Effector memory CD8-positive, alpha-beta T cell (primary cell): ENCODE data around the gene SNPH.
"Not testable (repeated sequence)": the region's sequence is repeated elsewhere in the genome, so short reads cannot be mapped to it uniquely, and the experiment has no call there.

Experiments used
- ATAC-seq: fragments of 150-1000 bp; cut with Tn5 transposase; replicated peaks from 2 replicates; pipeline ENCODE4 v1.10.0; 2021; ENCODE audit warnings: mild to moderate bottlenecking, moderate library complexity
- DNase-seq, 3 experiments: peaks; one replicate each; pipeline ENCODE4 v3.0.0; 2021
- H3K27ac Mint-ChIP-seq, 2 donors: one replicate each; pipeline ENCODE4 v1.8.0; 2022; ENCODE audit warnings: mild to moderate bottlenecking in 2 of 2, mixed read lengths in 2 of 2, moderate library complexity in 2 of 2
- H3K27me3 Mint-ChIP-seq, 2 donors: one replicate each; pipeline ENCODE4 v1.8.0; 2022; ENCODE audit warnings: mixed read lengths in 2 of 2
- H3K36me3 Mint-ChIP-seq: one replicate; pipeline ENCODE4 v1.8.0; 2022; ENCODE audit warnings: mild to moderate bottlenecking, moderate library complexity, mixed read lengths; ENCODE audit not compliant: insufficient read depth
- H3K4me1 Mint-ChIP-seq, 2 donors: one replicate each; pipeline ENCODE4 v1.8.0; 2022; ENCODE audit warnings: low read depth in 2 of 2, mixed read lengths in 2 of 2
- H3K4me3 Mint-ChIP-seq, 2 donors: one replicate each; pipeline ENCODE4 v1.8.0; 2022; ENCODE audit warnings: mild to moderate bottlenecking in 2 of 2, mixed read lengths in 2 of 2, moderate library complexity in 2 of 2
- H3K9me3 Mint-ChIP-seq, 2 donors: one replicate each; pipeline ENCODE4 v1.8.0; 2022; ENCODE audit warnings: mixed read lengths in 2 of 2

Gene SNPH

GRCh38 chr20:1242099-1242498, 24.0 kb upstream of the SNPH start:
- Mint-ChIP-seq H3K27me3 (peaks cover 24 to 38% of the 10 kb centered on the region in 2 donors), H3K4me3 (no peak overlapping the region), H3K4me1 (no peaks in the 10 kb centered on the region), H3K9me3 (no peaks in the 10 kb centered on the region), H3K27ac (no peak overlapping the region), H3K36me3 (no peaks in the 10 kb centered on the region)
- no peak for DNase-seq
- ATAC-seq = no peak

GRCh38 chr20:1242530-1242929, 23.6 kb upstream of the SNPH start:
- Mint-ChIP-seq H3K27me3 (peaks cover 24 to 38% of the 10 kb centered on the region in 2 donors), H3K4me3 (no peak overlapping the region), H3K4me1 (no peaks in the 10 kb centered on the region), H3K9me3 (no peaks in the 10 kb centered on the region), H3K36me3 (no peaks in the 10 kb centered on the region), H3K27ac (no peak overlapping the region)
- ATAC-seq (no peak), DNase-seq (no peak)

- H3K36me3 Mint-ChIP-seq = no peaks in the 10 kb centered on the region
- no peak overlapping the region for H3K27ac Mint-ChIP-seq
- ATAC-seq (no peak), DNase-seq (no peak)
- peaks cover 0 to 1% of the 10 kb centered on the region in 2 donors for H3K9me3 Mint-ChIP-seq
- no peak overlapping the region for H3K4me3 Mint-ChIP-seq
- no peaks in the 10 kb centered on the region for H3K4me1 Mint-ChIP-seq
- H3K27me3 Mint-ChIP-seq = peaks cover 19 to 32% of the 10 kb centered on the region in 2 donors
These were observed 20.5 kb upstream of the SNPH start for GRCh38 chr20:1245578-1245977.

- DNase-seq (no peak), ATAC-seq (no peak)
- peaks cover 12 to 20% of the 10 kb centered on the region in 2 donors for H3K27me3 Mint-ChIP-seq
- H3K9me3 Mint-ChIP-seq = peaks cover 0 to 1% of the 10 kb centered on the region in 2 donors
- H3K4me1 Mint-ChIP-seq = peaks cover 0 to 4% of the 10 kb centered on the region in 2 donors
- no peaks in the 10 kb centered on the region for H3K36me3 Mint-ChIP-seq
- H3K4me3 Mint-ChIP-seq = no peak overlapping the region
- no peak overlapping the region for H3K27ac Mint-ChIP-seq
These were observed 18.4 kb upstream of the SNPH start for GRCh38 chr20:1247689-1248088.

- not testable (repeated sequence) for H3K27ac Mint-ChIP-seq
These were observed 15.8 kb upstream of the SNPH start for GRCh38 chr20:1250282-1250681.

GRCh38 chr20:1252416-1252815, 13.7 kb upstream of the SNPH start:
- Mint-ChIP-seq H3K4me3 (no peak overlapping the region), H3K27me3 (peaks cover 24 to 30% of the 10 kb centered on the region in 2 donors), H3K4me1 (peaks cover 0 to 4% of the 10 kb centered on the region in 2 donors), H3K9me3 (peaks cover 0 to 1% of the 10 kb centered on the region in 2 donors), H3K36me3 (no peaks in the 10 kb centered on the region), H3K27ac (no peak overlapping the region)
- DNase-seq = no peak
- no peak for ATAC-seq

More at GRCh38 chr20:1250282-1250681, 15.8 kb upstream of the SNPH start:
- not testable (repeated sequence) for H3K9me3 Mint-ChIP-seq, H3K4me1 Mint-ChIP-seq, H3K36me3 Mint-ChIP-seq, ATAC-seq, DNase-seq, H3K4me3 Mint-ChIP-seq
- peaks cover 17 to 20% of the 10 kb centered on the region in 2 donors for H3K27me3 Mint-ChIP-seq

GRCh38 chr20:1254254-1254653, 11.8 kb upstream of the SNPH start:
- DNase-seq = no peak
- H3K27me3 Mint-ChIP-seq = peaks cover 24 to 30% of the 10 kb centered on the region in 2 donors
- H3K4me1 Mint-ChIP-seq = peaks cover 0 to 4% of the 10 kb centered on the region in 2 donors
- no peak for ATAC-seq
- H3K4me3 Mint-ChIP-seq = no peak overlapping the region
- H3K27ac Mint-ChIP-seq = no peak overlapping the region
- H3K9me3 Mint-ChIP-seq = peaks cover 0 to 1% of the 10 kb centered on the region in 2 donors
- H3K36me3 Mint-ChIP-seq = no peaks in the 10 kb centered on the region

- Mint-ChIP-seq H3K27me3 (peaks cover 24 to 30% of the 10 kb centered on the region in 2 donors), H3K36me3 (no peaks in the 10 kb centered on the region), H3K4me1 (peaks cover 0 to 4% of the 10 kb centered on the region in 2 donors), H3K9me3 (no peaks in the 10 kb centered on the region), H3K27ac (no peak overlapping the region), H3K4me3 (no peak overlapping the region)
- ATAC-seq (no peak), DNase-seq (no peak)
These were observed 10.4 kb upstream of the SNPH start for GRCh38 chr20:1255675-1256074.

GRCh38 chr20:1263853-1264252, 2.2 kb upstream of the SNPH start:
- Mint-ChIP-seq H3K36me3 (peaks cover 4% of the 10 kb centered on the region), H3K27me3 (no peaks in the 10 kb centered on the region), H3K27ac (no peak overlapping the region), H3K4me3 (no peak overlapping the region), H3K9me3 (no peaks in the 10 kb centered on the region), H3K4me1 (peaks cover 19 to 27% of the 10 kb centered on the region in 2 donors)
- ATAC-seq = no peak
- no peak for DNase-seq

GRCh38 chr20:1264727-1265126, 1.4 kb upstream of the SNPH start:
- peak overlapping the region; percentile 77 to 81 for H3K4me3 Mint-ChIP-seq
- H3K27ac Mint-ChIP-seq = peak overlapping the region; percentile 16 to 91
- no peaks in the 10 kb centered on the region for H3K9me3 Mint-ChIP-seq
- no peak for ATAC-seq
- H3K36me3 Mint-ChIP-seq = peaks cover 4% of the 10 kb centered on the region
- H3K4me1 Mint-ChIP-seq = peaks cover 20 to 28% of the 10 kb centered on the region in 2 donors
- no peak for DNase-seq
- H3K27me3 Mint-ChIP-seq = no peaks in the 10 kb centered on the region

- Mint-ChIP-seq H3K27ac (peak overlapping the region; percentile 91 to 92), H3K27me3 (no peaks in the 10 kb centered on the region), H3K9me3 (no peaks in the 10 kb centered on the region), H3K4me3 (peak overlapping the region; percentile 77 to 81), H3K4me1 (peaks cover 20 to 28% of the 10 kb centered on the region in 2 donors), H3K36me3 (peaks cover 4% of the 10 kb centered on the region)
- no peak for ATAC-seq
- DNase-seq = no peak
These were observed 723 bp upstream of the SNPH start for GRCh38 chr20:1265226-1265915.

- H3K4me3 Mint-ChIP-seq = peak overlapping the region; percentile 77 to 81
- peak overlapping the region; percentile 91 to 92 for H3K27ac Mint-ChIP-seq
- peaks cover 4% of the 10 kb centered on the region for H3K36me3 Mint-ChIP-seq
- DNase-seq (no peak), ATAC-seq (no peak)
- peaks cover 20 to 28% of the 10 kb centered on the region in 2 donors for H3K4me1 Mint-ChIP-seq
- H3K9me3 Mint-ChIP-seq = no peaks in the 10 kb centered on the region
- no peaks in the 10 kb centered on the region for H3K27me3 Mint-ChIP-seq
These were observed 253 bp upstream of the SNPH start for GRCh38 chr20:1265916-1266166.

GRCh38 chr20:1267161-1267560, 1.1 kb downstream of the SNPH start:
- peaks cover 4% of the 10 kb centered on the region for H3K36me3 Mint-ChIP-seq
- no peak overlapping the region for H3K27ac Mint-ChIP-seq
- DNase-seq (no peak), ATAC-seq (no peak)
- peaks cover 20 to 28% of the 10 kb centered on the region in 2 donors for H3K4me1 Mint-ChIP-seq
- H3K9me3 Mint-ChIP-seq = no peaks in the 10 kb centered on the region
- no peaks in the 10 kb centered on the region for H3K27me3 Mint-ChIP-seq
- peak overlapping the region; percentile 77 to 81 for H3K4me3 Mint-ChIP-seq

GRCh38 chr20:1267809-1268374, 1.8 kb downstream of the SNPH start:
- peaks cover 20 to 28% of the 10 kb centered on the region in 2 donors for H3K4me1 Mint-ChIP-seq
- H3K36me3 Mint-ChIP-seq = peaks cover 4% of the 10 kb centered on the region
- H3K4me3 Mint-ChIP-seq = peak overlapping the region in 1 of 2 donors; percentile 77
- DNase-seq (no peak), ATAC-seq (no peak)
- H3K27me3 Mint-ChIP-seq = no peaks in the 10 kb centered on the region
- peak overlapping the region in 1 of 2 donors; percentile 64 for H3K27ac Mint-ChIP-seq
- H3K9me3 Mint-ChIP-seq = no peaks in the 10 kb centered on the region
